ENCODE measurements around the gene NDUFB6. TPM values are rescaled to one million over a fixed set of nuclear protein-coding genes. Genes with fewer than 3 reads are reported as not detected.
A peak's percentile ranks its signal among the peaks of the same experiment; 100 is the strongest.
"Not testable (repeated sequence)": the region's sequence is repeated elsewhere in the genome, so short reads cannot be mapped to it uniquely, and the experiment has no call there.

Gene NDUFB6
- total RNA-seq, 1 donor from 2014 or later = 41.9 TPM

DNA sequence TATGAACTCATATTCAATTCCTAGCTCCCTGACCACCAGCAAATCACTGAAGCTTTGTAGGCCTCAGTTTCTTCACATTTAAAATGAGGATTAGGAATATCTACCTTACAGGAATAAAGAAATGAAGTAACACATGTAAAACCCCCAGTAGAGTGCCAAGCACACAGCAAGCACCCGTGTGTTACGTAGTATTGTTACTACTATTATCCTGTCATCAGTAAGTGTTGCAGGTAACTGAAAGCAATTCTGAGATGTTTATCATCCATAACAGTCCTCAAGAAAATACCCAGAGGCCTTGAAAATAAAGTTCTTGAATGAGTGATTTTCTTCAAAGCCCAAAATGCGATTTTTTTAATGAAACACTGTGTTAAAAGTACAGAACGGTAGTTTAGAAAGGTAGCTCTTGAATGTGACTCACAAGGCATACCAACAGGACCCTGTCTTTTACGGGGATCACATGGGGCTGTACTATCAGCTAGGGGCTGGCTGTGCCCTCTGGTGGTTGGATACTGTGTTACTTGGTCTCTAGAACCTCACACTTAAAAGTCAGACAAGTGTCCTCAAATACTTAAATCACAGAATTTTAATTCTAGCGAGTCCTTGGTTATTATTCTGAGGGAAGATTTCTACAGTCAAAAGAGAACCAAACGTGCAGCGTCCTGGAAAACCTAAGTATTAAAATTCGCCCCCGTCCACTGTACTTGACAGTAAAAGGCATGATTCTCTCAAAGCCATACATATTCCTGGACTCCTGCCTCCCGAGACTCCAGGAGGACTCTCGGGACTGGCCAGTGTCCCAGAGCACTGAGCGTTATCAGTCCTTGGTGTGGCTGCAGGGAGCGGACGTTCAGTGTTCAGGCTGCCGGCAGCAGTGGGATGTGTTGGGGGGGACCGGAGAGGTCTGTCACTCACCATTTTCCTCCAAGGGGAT is 725 bp downstream of the NDUFB6 start:
- no peak for DNase-seq (ENCODE audit: low spot score)

DNA sequence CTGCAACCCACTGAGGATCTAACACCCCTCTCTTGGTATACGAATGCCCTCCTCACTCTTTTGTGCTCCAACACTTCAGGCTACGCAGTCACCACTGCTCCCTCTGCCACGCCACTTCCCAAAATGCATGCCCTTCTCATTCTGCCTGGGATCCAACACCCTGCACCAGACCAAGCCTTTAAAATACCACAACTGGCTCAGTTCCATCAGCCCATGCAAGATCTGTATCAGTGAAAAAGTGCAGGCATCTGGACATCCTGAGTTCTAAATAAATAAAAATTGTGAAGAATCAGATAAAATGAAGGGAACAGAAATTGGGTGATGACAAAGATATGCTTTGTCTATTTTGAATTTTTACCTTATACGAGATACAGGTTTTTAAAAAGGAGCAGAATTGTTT is 2.7 kb downstream of the NDUFB6 start:
- DNase-seq (ENCODE audit: low spot score) = no peak

DNA sequence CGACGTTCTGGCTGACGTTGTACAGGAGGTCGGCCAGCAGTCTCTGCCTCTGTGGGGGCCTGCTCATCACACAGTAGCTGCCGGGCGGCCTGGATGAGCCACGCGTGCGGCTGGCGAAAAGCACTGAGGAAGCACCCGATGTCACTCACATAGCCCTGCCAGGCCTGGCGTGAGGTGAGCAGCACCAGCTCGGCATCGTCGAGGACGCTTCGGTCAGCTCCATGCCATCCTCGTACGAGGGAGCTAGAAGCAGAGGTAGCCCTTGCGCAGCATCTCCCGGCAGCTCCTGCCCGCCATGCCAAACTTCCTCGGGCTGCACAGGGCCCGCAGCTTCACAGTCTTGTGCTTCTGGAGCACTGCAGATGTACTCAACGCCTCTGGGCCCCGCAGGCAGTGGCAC is 6.2 kb downstream of the NDUFB6 start:
- DNase-seq (ENCODE audit: low spot score) = no peak

GRCh38 chr9:32565967-32566366 is 7.0 kb downstream of the NDUFB6 start:
- no peak for DNase-seq (ENCODE audit: low spot score)

DNA sequence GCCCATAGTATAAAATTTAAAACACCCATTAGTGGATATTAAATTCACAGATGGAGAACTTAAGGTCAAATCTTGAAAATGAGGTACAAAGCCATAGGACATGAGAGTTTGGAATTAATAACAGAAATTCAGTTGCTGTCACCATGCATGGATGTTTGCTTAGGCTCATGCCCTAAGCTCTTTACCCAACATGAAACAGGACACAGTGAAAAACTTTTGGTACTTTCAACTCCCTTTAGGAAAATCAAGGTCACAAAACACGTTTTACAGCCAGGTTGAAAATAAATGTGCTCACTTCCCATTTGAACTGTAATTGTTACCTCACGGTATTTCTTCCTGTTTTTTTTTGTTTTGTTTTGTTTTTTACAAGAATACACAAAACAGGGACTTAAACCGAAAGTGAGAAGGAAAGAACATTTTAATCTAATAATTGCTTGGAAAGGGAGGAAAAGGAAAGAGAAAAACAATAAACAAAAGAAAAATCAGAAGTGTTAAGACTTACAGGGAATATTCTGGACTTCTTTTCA is 14.5 kb downstream of the NDUFB6 start:
- DNase-seq (ENCODE audit: low spot score) = no peak

GRCh38 chr9:32554591-32554990 is 18.4 kb downstream of the NDUFB6 start:
- DNase-seq (ENCODE audit: low spot score) = no peak

DNA sequence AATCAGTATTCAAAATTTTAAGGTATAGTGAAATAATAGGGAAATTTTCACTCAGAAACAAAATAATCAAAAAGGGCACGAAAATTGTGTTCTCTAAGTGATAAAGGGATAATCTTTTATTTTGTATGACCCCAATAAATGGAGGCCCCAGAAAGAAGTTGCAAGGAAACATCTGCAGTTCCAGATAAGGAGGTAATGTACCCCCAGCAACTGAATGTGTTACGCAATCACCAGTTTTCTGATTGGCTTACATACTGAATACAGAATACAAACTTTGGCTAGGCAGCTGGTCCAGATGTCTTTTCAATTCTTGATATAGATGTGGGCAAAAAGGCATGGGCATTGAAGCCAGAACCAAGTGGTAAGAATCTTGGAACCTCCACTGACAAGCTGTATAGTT is 18.9 kb downstream of the NDUFB6 start:
- no peak for DNase-seq (ENCODE audit: low spot score)

DNA sequence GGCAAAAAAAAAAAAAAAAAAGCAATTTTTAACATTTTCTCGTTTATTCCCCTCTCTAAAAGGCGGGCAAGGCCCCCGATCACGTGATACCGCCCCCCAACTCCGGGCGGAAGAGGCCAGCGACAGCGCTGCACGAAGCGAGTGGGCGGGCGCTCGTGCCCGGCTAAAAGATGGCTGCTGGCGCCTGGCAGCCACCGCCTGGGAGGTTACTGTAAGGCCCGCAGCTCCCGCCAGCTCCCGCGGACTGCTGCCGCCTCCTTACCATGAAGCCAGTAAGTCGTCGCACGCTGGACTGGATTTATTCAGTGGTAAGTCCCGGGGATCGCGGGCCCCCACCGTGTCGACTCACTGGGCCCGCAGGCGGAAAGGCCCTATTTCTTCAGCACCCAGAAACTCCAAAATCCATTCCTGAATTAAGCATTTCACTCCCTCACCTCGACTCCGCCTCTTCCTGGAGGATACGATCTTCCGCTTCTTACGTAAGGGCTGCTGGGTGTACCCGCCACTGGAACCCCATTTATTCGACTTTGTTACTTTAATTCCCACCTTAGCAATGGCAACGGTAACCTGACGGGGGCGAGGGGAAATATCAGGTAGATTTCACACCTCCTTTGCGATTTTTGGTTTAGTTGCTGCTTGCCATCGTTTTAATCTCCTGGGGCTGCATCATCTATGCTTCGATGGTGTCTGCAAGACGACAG is 20.6 kb downstream of the NDUFB6 start, which contains the start of the genes SMIM27 and TOPORS:
TSS of gene SMIM27 (plus strand) at position 156 of the 701 bp plus-strand sequence. CDS start at position 264, 108 bp downstream.
TSS of gene TOPORS (minus strand) at position 415 of the 701 bp plus-strand sequence. CDS start at position 265, 150 bp downstream.
- DNase-seq (ENCODE audit: low spot score) = peak; percentile 97

GRCh38 chr9:32551276-32552051 is 21.5 kb downstream of the NDUFB6 start:
- no peak for DNase-seq (ENCODE audit: low spot score)

GRCh38 chr9:32550562-32551275 is 22.2 kb downstream of the NDUFB6 start:
- DNase-seq (ENCODE audit: low spot score) = peak; percentile 96

GRCh38 chr9:32550150-32550561 is 22.8 kb downstream of the NDUFB6 start:
- no peak for DNase-seq (ENCODE audit: low spot score)

DNA sequence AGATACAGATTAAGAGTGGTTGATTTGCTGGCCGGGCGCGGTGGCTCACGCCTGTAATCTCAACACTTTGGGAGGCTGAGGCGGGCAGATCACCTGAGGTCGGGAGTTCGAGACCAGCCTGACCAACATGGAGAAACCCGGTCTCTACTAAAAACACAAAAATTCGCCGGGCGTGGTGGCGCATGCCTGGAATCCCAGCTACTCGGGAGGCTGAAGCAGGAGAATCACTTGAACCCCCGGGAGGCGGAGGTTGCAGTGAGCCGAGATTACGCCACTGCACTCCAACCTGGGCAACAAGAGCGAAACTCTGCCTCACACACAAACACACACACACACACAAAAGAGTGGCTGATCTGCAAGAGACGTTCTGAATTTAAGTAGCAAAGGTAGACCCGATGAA is 24.7 kb downstream of the NDUFB6 start:
- not testable (repeated sequence) for DNase-seq (ENCODE audit: low spot score)

GRCh38 chr9:32545884-32546283 is 27.1 kb downstream of the NDUFB6 start:
- DNase-seq (ENCODE audit: low spot score) = no peak

DNA sequence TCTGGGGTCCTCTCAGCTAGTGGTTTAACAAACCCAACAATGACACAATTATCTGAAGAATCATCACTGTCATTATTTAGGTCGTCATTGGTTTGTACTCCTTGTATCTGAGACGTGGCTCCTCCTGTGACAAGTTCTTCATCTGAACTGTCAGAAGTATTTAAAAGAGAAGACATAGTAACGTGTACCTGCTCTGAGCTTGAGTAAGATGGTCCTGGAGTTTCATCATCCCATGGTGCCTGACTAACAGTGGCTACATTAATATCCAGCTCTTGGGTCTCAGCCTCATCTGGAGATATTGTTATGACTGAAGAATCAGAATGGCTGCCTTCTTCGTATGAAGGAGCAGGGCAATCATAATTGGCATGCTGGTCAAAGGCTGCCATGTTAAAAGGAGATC is 29.9 kb downstream of the NDUFB6 start:
- no peak for DNase-seq (ENCODE audit: low spot score)

GRCh38 chr9:32533816-32534215 is 39.1 kb downstream of the NDUFB6 start:
- DNase-seq (ENCODE audit: low spot score) = no peak

- DNase-seq (ENCODE audit: low spot score) = no peak
Observed at GRCh38 chr9:32533336-32533735, 39.6 kb downstream of the NDUFB6 start.

GRCh38 chr9:32526707-32527048 is 46.3 kb downstream of the NDUFB6 start:
- no peak for DNase-seq (ENCODE audit: low spot score)

DNA sequence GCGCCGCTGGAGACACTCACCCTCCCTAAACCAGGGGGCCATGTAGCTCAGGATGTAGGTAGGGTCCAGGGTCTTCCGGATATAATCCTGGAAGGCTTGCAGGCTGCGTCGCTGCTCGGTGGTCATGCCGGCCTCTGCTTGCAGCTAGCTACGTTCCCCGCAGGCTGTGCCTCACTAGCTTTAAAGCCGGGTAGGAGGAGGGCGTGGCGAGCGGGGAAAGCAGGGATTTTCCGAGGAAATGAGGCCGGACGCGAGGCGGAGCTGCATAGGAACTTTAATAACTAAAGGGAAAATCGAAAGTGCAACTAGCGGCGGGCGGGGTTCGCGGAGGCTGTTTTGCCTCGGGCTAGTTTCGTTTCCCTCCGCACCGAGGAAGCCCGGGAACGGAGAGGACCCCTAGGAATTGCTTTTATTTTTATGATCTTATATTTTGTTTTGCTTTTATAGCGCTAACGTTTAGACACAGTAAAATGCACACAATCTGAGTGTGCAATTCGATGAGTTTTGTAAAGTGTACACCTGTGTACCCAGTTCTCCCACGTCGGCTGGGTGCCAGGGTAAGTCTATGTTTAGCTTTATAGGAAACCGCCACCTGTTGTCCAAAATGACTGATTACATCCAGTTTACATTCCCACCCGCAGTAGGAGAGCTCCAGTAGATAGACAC is 46.8 kb downstream of the NDUFB6 start, which contains the start of gene RIGI:
TSS of gene RIGI (minus strand) at position 156 of the 666 bp plus-strand sequence. CDS start at position 126, 30 bp downstream.
- peak; percentile 96 for DNase-seq (ENCODE audit: low spot score)

- DNase-seq (ENCODE audit: low spot score) = no peak
Observed at GRCh38 chr9:32525709-32526030, 47.3 kb downstream of the NDUFB6 start.

Data from mesenteric fat pad (tissue), 1 donor.